K562 (cell line): ENCODE data around the gene OR2B6. TPM values are rescaled to one million over a fixed set of nuclear protein-coding genes. Genes with fewer than 3 reads are reported as not detected.

Source experiments
- ATAC-seq: fragments of 200-7000 bp; cut with Tn5 transposase; 3 replicates; pipeline ENCODE4 v1.9.1; 2020; ENCODE audit warnings: moderate library complexity
- BruUV-seq: library from RNA; stranded (reverse); fragments of 400-500 nt; replicated peaks from 2 replicates; lab custom pipeline; 2021; lab: Mats Ljungman, UMichigan
- CTCF ChIA-PET: fragments of 300-600 bp; formaldehyde crosslinking; extraction: SDS; loops from one replicate; lab custom pipeline; 2021; ENCODE audit warnings: low intra/inter-chr PET ratio; lab: Yijun Ruan, JAX
- POLR2A ChIA-PET: fragments of 300-600, 350-650 bp; sonication (Branson Sonifier 250); formaldehyde crosslinking; extraction: SDS; loops from one replicate; lab custom pipeline; 2021; ENCODE audit warnings: antibody characterized with exemption, inconsistent platforms; lab: Yijun Ruan, JAX
- DNase-seq, 4 experiments: peaks; one replicate each; pipeline versions ENCODE4 v3.0.0 to v3.0.0-alpha.2; 2011 to 2018; ENCODE audit warnings: low spot score in 3 of 4, mixed read lengths in 3 of 4; ENCODE audit errors: extremely low read depth in 1 of 4
- FAIRE-seq: peaks from 2 replicates; lab custom pipeline; 2011; peaks lifted over from hg19 to GRCh38; lab: Jason Lieb, UNC
- H2AFZ ChIP-seq: 2 replicates; pipeline ENCODE4 v1.6.0; 2011; ENCODE audit warnings: low read depth, low read length, control low read depth, inconsistent platforms
- H3K27ac ChIP-seq: fragments of 200-600 bp; 3 replicates; pipeline ENCODE4 v1.8.0; 2011; ENCODE audit warnings: low read depth, mild to moderate bottlenecking, control low read depth, inconsistent platforms, low read length, moderate library complexity, mixed read lengths; ENCODE audit errors: extremely low read depth
- H3K27me3 ChIP-seq, 2 experiments: fragments of 300-600 bp in 1 of 2; 2 replicates in 1 of 2; 3 replicates in 1 of 2; pipeline versions ENCODE4 v1.6.0 to v1.8.0; 2011; ENCODE audit warnings: inconsistent platforms in 2 of 2, low read length in 2 of 2, mild to moderate bottlenecking in 1 of 2, mixed read lengths in 1 of 2, moderate library complexity in 1 of 2; ENCODE audit not compliant: control insufficient read depth in 2 of 2, insufficient read depth in 2 of 2
- H3K36me3 ChIP-seq: fragments of 300-600 bp; 3 replicates; pipeline ENCODE4 v1.8.0; 2011; ENCODE audit warnings: mild to moderate bottlenecking, low read length, inconsistent platforms; ENCODE audit not compliant: control insufficient read depth, insufficient read depth
- H3K4me1 ChIP-seq, 2 experiments: fragments of 200-600 bp in 1 of 2; replicated peaks in 1 of 2; 2 replicates in 1 of 2; 3 replicates in 1 of 2; pipeline versions ENCODE4 v1.5.1 to v1.8.0; 2011; ENCODE audit warnings: inconsistent platforms in 2 of 2, low read length in 2 of 2, mild to moderate bottlenecking in 1 of 2, mixed read lengths in 1 of 2, moderate library complexity in 1 of 2; ENCODE audit not compliant: control insufficient read depth in 2 of 2, insufficient read depth in 2 of 2
- H3K4me2 ChIP-seq: 2 replicates; pipeline ENCODE4 v1.6.1; 2011; ENCODE audit warnings: low read length, control low read depth, inconsistent platforms, mixed read lengths; ENCODE audit not compliant: insufficient read depth
- H3K4me3 ChIP-seq: fragments of 200-600 bp; sonication (generic), shearing (Covaris generic); 2 replicates; pipeline ENCODE4 v1.5.1; 2016; ENCODE audit warnings: control low read depth, inconsistent platforms
- H3K79me2 ChIP-seq: fragments of 200-600 bp; 3 replicates; pipeline ENCODE4 v1.8.0; 2011; ENCODE audit warnings: low read length, inconsistent platforms; ENCODE audit not compliant: control insufficient read depth, insufficient read depth
- H3K9ac ChIP-seq, 2 experiments: 2 replicates each; pipeline versions ENCODE4 v1.6.0 to v1.6.1; 2011; ENCODE audit warnings: low read depth in 2 of 2, low read length in 2 of 2, control low read depth in 1 of 2, inconsistent platforms in 1 of 2, mild to moderate bottlenecking in 1 of 2, mixed read lengths in 1 of 2; ENCODE audit not compliant: insufficient read depth in 1 of 2
- H3K9me1 ChIP-seq: one replicate; pipeline ENCODE4 v1.6.0; 2011; ENCODE audit warnings: inconsistent platforms, mild to moderate bottlenecking, low read length, moderate library complexity; ENCODE audit not compliant: control insufficient read depth, insufficient read depth
- H3K9me3 ChIP-seq: replicated peaks from 2 replicates; pipeline ENCODE4 v1.5.1; 2011; ENCODE audit warnings: low read depth, low read length, inconsistent platforms; ENCODE audit not compliant: control insufficient read depth, insufficient read depth
- H4K20me1 ChIP-seq: replicated peaks from 2 replicates; pipeline ENCODE4 v1.6.1; 2011; ENCODE audit warnings: low read length, inconsistent platforms, mixed read lengths; ENCODE audit not compliant: control insufficient read depth, insufficient read depth
- POLR2A ChIP-seq: fragments of 450-650 bp; conservative IDR thresholded peaks from 2 replicates; pipeline ENCODE4 v1.6.1; 2016
- PTRF ChIP-seq: fragments of 450-650 bp; IDR thresholded peaks from 2 replicates; pipeline ENCODE4 v1.6.1; 2016; ENCODE audit warnings: mild to moderate bottlenecking, missing genetic modification characterization, missing compliant biosample characterization
- TFE3 ChIP-seq: fragments of 450-650 bp; formaldehyde crosslinking; IDR thresholded peaks from 2 replicates; pipeline ENCODE4 v1.4.0; 2020; ENCODE audit warnings: mild to moderate bottlenecking, mixed read lengths
- ZNF134 ChIP-seq: fragments of 250-450 bp; sonication (Bioruptor Pico); conservative IDR thresholded peaks from 2 replicates; pipeline ENCODE4 v1.4.0; 2020
- ZNF217 ChIP-seq: sonication (generic); formaldehyde crosslinking; IDR thresholded peaks from 2 replicates; pipeline ENCODE4 v1.8.0; 2022; ENCODE audit warnings: mild to moderate bottlenecking, missing genetic modification reagents
- WGBS: fragments of 100-300 bp; shearing (Covaris generic); methylation state at CpG from one replicate; pipeline ENCODE4 v1.1.6; 2016; ENCODE audit warnings: low coverage, mixed read lengths; ENCODE audit not compliant: insufficient coverage; ENCODE audit errors: missing lambda C conversion rate; 5-methylcytosine and 5-hydroxymethylcytosine counted together
- in situ Hi-C: fragments of 300-500 bp; cut with MboI; formaldehyde crosslinking; loops from 4 replicates; pipeline ENCODE4 v1.15.0; 2018; ENCODE audit warnings: inconsistent platforms, mixed read lengths
- intact Hi-C: fragments of 100-400 bp; cut with micrococcal nuclease; formaldehyde crosslinking; loops from 2 replicates; pipeline ENCODE4 v1.14.2; 2022
- polyA plus RNA-seq, 8 experiments: library from polyadenylated mRNA; depleted of rRNA in 4 of 8; stranded (reverse) in 5 of 8; unstranded in 3 of 8; fragments of >200 nt; fragmentation: Nextera tagmentation in 2 of 8; fragmentation: Illumina TruSeq in 1 of 8; extraction: Ambion mirVana in 2 of 8; extraction: Trizol in 1 of 8; gene quantifications; 2 replicates each; pipeline versions ENCODE4 v1.2.1 to v1.2.3, GENCODE V29; 2011 to 2014; ENCODE audit warnings: inconsistent platforms in 1 of 8, missing spikeins in 1 of 8
- total RNA-seq, 7 experiments: library from RNA; depleted of rRNA in 6 of 7; stranded (reverse); fragments of >200 nt in 6 of 7; fragmentation: Illumina TruSeq in 2 of 7; extraction: Trizol in 2 of 7; gene quantifications; 2 replicates each; pipeline versions ENCODE4 v1.2.1 to v1.2.3, GENCODE V29; 2011 to 2021; ENCODE audit warnings: low replicate concordance in 1 of 7

The OR2B6 gene
- total and polyA plus RNA-seq, 9 of the 15 experiments (the other 6 are each of a cell fraction or from before 2014, with no cell fraction given): 1.9 to 18.7 (median 4.4) TPM

- TF ChIP-seq POLR2A: no peak
- TF ChIP-seq, all 486 proteins: peak for 0
Observed at GRCh38 chr6:28002161-28002560, 45.1 kb downstream of the OR2B6 start (continued).

DNA sequence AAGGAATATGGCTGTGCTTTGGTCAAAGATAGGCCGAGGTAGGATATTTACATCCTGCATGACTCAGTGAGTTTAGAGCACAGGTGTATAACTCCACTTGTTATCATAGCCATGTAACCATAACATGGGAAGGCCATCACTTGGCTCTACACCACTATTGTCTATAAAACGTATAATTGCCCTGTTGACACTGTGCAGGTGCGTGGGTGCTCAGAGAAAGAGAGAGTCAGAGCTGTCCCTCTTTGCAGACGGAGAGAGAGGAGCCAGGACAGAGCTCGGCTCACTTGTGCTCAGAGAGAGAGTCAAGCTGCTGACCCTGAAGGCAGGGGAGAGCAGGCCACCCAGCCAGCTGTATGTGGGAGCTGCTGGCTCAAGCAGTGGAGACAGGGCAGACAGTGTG is 46.0 kb downstream of the OR2B6 start:
- Histone ChIP-seq H3K4me3 (no peak overlapping the region), H2AFZ (no peak overlapping the region), H3K4me1 (peaks cover 8 to 21% of the 10 kb centered on the region in 2 experiments), H3K27me3 (no peaks in the 10 kb centered on the region), H3K9ac (no peak overlapping the region), H3K79me2 (no peaks in the 10 kb centered on the region), H3K36me3 (no peaks in the 10 kb centered on the region), H3K9me3 (no peaks in the 10 kb centered on the region), H3K9me1 (no peaks in the 10 kb centered on the region), H4K20me1 (no peaks in the 10 kb centered on the region), H3K4me2 (no peak overlapping the region), H3K27ac (no peak overlapping the region)
- 0 out of 2 replicates have a peak, but pooled peaks have one; percentile 22 for TF ChIP-seq PTRF
- TF ChIP-seq ZNF134: no peak
- no peak for TF ChIP-seq TFE3
- no peak for TF ChIP-seq ZNF217 (CRISPR knock-in tag)
- BruUV-seq: no TSS peak
- ChIA-PET POLR2A (interaction anchor here (0.6 to 0.9 kb wide), 4 partner anchors 19 to 94 kb away, joined by 3 read pairs; no protein-coding TSS in a partner anchor), CTCF (no interaction called here)
- ATAC-seq: no peak
- intact Hi-C loops: no loop called here
- FAIRE-seq: no peak
- WGBS: 57% methylated on average over 5 of the region's 5 CpGs
- in situ Hi-C loops: no loop called here
- DNase-seq: no peak
